Measurements from ENCODE around the gene CATSPERE. TPM values are rescaled to one million over a fixed set of nuclear protein-coding genes. Genes with fewer than 3 reads are reported as not detected.
A peak's percentile ranks its signal among the peaks of the same experiment; 100 is the strongest.

The CATSPERE gene
- polyA plus RNA-seq, 1 experiment, result 0.20 TPM

DNA sequence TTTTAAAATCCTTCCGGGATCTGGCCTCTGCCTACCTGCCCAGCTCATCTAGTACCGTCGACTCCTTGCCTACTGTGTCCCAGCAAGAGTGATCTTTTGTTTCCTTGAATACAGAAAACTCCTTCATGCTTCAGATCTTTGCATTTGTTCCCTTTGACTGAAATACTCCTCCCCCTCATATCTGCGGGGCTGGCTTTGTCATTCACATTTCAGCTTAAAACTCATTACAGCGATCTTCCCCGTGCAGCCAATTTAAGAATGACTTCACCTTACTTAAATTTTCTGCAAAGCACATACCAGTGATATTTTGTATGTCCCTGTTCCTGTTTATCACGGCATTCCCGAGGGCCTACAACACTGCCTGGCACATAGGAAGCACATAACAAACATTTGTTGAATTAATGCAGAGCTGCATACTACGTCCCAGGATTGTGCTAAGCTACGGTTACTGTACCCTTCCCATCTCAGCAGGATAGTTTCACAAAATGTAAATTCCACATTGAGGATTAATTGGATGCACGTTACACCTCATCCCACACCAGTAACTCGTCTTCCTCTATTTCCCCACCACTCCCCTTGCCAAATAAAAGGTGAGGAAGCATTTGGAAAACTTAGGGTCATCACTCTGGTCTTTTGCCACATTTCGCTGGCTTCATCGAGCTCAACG, 191.0 kb downstream of the CATSPERE start:
- TF ChIP-seq, protein P1, sequence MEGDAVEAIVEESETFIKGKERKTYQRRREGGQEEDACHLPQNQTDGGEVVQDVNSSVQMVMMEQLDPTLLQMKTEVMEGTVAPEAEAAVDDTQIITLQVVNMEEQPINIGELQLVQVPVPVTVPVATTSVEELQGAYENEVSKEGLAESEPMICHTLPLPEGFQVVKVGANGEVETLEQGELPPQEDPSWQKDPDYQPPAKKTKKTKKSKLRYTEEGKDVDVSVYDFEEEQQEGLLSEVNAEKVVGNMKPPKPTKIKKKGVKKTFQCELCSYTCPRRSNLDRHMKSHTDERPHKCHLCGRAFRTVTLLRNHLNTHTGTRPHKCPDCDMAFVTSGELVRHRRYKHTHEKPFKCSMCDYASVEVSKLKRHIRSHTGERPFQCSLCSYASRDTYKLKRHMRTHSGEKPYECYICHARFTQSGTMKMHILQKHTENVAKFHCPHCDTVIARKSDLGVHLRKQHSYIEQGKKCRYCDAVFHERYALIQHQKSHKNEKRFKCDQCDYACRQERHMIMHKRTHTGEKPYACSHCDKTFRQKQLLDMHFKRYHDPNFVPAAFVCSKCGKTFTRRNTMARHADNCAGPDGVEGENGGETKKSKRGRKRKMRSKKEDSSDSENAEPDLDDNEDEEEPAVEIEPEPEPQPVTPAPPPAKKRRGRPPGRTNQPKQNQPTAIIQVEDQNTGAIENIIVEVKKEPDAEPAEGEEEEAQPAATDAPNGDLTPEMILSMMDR (IDR thresholded peaks at IDR 0.05; ENCODE audit: insufficient read depth, low read depth, low read length), result no peak
- no peaks in the 10 kb centered on the region for H3K36me3 ChIP-seq (ENCODE audit: control insufficient read depth, insufficient read depth, low read length)
- CTCF ChIA-PET, result interaction anchor here (1.0 to 1.2 kb wide), 3 partner anchors 13 to 145 kb away, joined by 3 to 4 read pairs (median 4); no protein-coding TSS in a partner anchor
- H3K4me3 ChIP-seq (ENCODE audit: low read depth, low read length), result peak overlapping the region; percentile 47
- H3K27me3 ChIP-seq (ENCODE audit: control insufficient read depth, insufficient read depth, low read length), result no peaks in the 10 kb centered on the region
- DNase-seq (ENCODE audit: low read depth), result no peak
- POLR2A ChIA-PET, result no interaction called here

DNA sequence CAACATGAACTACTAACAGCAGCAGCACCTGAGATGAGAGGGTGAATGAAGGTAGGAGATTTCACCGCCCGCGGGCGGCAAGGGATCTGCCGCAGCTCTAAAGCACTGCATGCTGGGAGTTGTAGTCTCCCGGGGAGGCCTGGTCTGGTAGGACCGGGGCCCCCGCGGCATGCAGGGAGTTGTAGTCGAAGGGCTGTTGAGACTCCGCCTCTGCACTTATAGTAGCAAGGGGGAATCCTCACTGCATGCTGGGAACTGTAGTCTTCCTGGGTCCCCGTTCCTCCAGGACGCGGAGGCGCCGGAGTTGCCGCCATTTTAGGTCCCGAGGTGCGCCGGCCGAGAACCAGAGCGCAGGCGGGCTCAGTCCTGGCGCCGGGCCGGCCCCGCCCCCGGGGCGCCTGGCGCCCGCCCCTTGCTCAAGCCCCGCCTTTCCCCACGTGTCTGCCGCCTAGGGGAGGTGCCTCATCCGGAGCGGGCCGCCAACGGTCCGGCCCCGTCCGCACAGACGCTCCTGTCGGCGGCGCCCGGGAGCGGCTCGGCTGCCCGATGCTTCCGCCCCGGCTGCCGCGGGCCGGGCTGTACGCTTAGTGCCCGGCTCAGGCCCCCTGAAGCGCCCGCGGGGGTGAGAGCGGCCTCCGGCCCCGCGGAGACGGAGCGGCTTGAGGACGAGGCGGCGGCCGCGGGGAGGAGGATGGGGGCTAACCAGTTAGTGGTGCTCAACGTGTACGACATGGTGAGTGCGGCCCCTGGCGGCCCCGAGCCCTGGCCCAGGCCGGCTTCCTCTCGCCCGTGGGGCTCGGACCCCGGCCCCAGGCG, 191.8 kb downstream of the CATSPERE start, which contains the start of gene DESI2:
Gene DESI2, plus strand, starts transcription at position 504 of the 816 bp plus-strand sequence. Its CDS starts 188 bp downstream, at position 692.
- POLR2A ChIA-PET, result interaction anchor here (0.6 kb wide), 1 partner anchor 42 kb away, joined by 3 read pairs; no protein-coding TSS in a partner anchor
- H3K4me3 ChIP-seq (ENCODE audit: low read depth, low read length), result peak within 1 kb of the TSS; percentile 64
- no peaks in the 10 kb centered on the region for H3K36me3 ChIP-seq (ENCODE audit: control insufficient read depth, insufficient read depth, low read length)
- H3K27me3 ChIP-seq (ENCODE audit: control insufficient read depth, insufficient read depth, low read length), result no peaks in the 10 kb centered on the region
- peak; percentile 98 for DNase-seq (ENCODE audit: low read depth)
- CTCF ChIA-PET, result interaction anchor here (1.0 to 1.2 kb wide), 3 partner anchors 13 to 145 kb away, joined by 3 to 4 read pairs (median 4); no protein-coding TSS in a partner anchor
- TF ChIP-seq, protein P1 (IDR thresholded peaks at IDR 0.05; ENCODE audit: insufficient read depth, low read depth, low read length), result peak; percentile 46

DNA sequence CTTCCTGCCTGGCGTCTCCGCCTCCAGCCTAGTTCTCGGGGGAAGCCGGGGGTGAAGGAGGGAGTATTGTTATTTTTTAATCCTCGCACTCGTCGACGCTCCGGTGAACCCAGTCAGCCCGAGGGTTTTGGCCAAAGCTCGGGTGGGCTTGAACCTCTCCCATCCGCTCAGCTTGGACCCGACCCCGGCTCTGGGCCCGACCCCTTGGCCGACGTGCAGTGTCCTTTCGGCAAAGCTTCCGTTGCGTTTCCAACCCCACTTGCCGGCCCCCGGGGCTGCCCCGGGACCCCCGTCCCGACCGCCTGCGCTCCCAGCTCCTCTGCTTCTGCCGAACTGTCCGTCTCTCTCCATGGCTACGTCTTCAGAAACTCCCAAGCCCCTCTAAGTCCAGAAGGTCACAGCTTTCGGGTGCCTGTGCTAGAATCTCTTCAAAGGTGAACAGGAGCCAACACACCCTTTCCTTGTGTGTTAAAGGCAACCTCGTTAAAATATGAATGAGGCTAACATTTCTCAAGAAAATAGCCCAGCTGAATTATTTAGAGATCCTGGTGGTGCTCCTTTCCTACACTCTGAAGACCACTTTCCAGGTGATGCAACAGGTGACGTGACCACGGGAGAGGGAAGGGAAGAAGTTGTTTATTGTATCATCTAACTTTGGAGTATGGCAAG, 192.5 kb downstream of the CATSPERE start:
- no peak for DNase-seq (ENCODE audit: low read depth)
- CTCF ChIA-PET, result interaction anchor here (0.6 kb wide), 1 partner anchor 182 kb away, joined by 3 read pairs; the partner anchor contains the start of gene COX20
- Histone ChIP-seq H3K36me3 (ENCODE audit: control insufficient read depth, insufficient read depth, low read length) (no peaks in the 10 kb centered on the region), H3K4me3 (ENCODE audit: low read depth, low read length) (peak overlapping the region; percentile 64), H3K27me3 (ENCODE audit: control insufficient read depth, insufficient read depth, low read length) (no peaks in the 10 kb centered on the region)
- TF ChIP-seq, protein P1 (IDR thresholded peaks at IDR 0.05; ENCODE audit: insufficient read depth, low read depth, low read length), result no peak
- POLR2A ChIA-PET, result interaction anchor here (0.6 kb wide), 1 partner anchor 43 kb away, joined by 3 read pairs; no protein-coding TSS in a partner anchor

DNA sequence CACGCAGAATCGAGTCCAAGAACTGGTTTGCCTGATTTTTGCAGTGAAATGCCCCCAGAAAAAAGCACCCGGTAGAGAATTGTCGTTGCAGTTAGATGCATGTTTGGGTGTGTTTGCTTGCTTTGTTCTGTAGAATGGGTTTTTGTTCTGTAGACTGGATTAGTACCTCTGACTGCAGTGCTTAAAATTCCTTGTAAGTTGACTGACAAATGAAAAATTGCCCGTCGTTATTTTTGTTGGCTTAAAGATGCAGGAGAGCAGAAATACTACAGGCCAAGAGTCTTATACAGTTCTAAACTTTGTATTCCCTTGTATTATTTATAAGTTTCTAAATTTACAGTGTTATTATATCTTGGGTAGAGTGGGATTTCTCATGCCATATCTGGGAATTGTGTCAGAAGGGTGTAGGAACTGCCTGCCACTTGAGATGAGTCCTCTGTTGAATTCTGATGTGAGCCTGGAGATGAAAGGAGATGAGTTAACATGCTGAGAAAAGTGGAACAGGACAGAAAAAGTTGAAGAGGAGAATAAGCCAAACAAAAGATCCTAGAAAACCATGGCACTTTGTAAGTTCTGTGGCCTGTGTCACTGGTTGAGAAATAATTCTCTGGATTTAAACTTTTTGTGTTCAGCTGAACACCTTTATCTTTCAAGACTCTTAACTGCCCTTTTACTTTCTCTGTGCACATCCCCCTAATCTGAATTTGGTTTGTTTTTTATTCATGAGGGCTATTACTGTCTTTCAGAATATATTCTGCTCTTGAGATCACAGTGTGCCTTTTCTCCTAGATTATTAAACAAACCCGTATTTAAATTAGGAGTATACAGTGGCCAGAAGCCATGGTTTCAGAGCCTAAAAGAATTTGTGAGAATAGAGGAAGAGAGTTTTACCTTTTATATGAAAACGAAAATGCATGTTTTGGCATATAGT, 193.3 kb downstream of the CATSPERE start:
- Histone ChIP-seq H3K4me3 (ENCODE audit: low read depth, low read length) (peak overlapping the region; percentile 64), H3K27me3 (ENCODE audit: control insufficient read depth, insufficient read depth, low read length) (no peaks in the 10 kb centered on the region), H3K36me3 (ENCODE audit: control insufficient read depth, insufficient read depth, low read length) (peaks cover under 1% of the 10 kb centered on the region; the same call in 1 of the 2 replicates)
- TF ChIP-seq, protein P1 (IDR thresholded peaks at IDR 0.05; ENCODE audit: insufficient read depth, low read depth, low read length), result no peak
- DNase-seq (ENCODE audit: low read depth), result no peak
- CTCF ChIA-PET, result no interaction called here
- POLR2A ChIA-PET, result no interaction called here

Data from BJ (cell line).